Measurements from ENCODE around the gene VAT1. TPM values are rescaled to one million over a fixed set of nuclear protein-coding genes. Genes with fewer than 3 reads are reported as not detected.
A peak's percentile ranks its signal among the peaks of the same experiment; 100 is the strongest.

The VAT1 gene
- total and polyA plus RNA-seq, 9 of the 15 experiments (the other 6 are each of a cell fraction or from before 2014, with no cell fraction given): 29.4 to 153 (median 66.7) TPM

GRCh38 chr17:43015579-43015978 lies 6.6 kb downstream of the VAT1 start:
- Histone ChIP-seq H3K27me3 (ENCODE audit: control insufficient read depth in 2 of 2, insufficient read depth in 2 of 2, low read length in 2 of 2) (no peaks in the 10 kb centered on the region), H3K4me2 (ENCODE audit: insufficient read depth, low read length) (no peak overlapping the region), H3K9me1 (ENCODE audit: control insufficient read depth, insufficient read depth, low read length) (peaks cover 10% of the 10 kb centered on the region), H3K9me3 (replicated peaks; ENCODE audit: control insufficient read depth, insufficient read depth, low read depth, low read length) (no peaks in the 10 kb centered on the region; the same call in 1 of the 2 replicates), H3K9ac (ENCODE audit: insufficient read depth in 1 of 2, low read depth in 2 of 2, low read length in 2 of 2) (peak overlapping the region in 1 of 2 experiments; percentile 44; a peak in 2 of 4 replicates), H3K79me2 (ENCODE audit: control insufficient read depth, insufficient read depth, low read length) (peaks cover 26% of the 10 kb centered on the region), H3K4me1 (replicated peaks in 1 of 2; ENCODE audit: control insufficient read depth in 2 of 2, insufficient read depth in 2 of 2, low read length in 2 of 2) (peaks cover 33 to 44% of the 10 kb centered on the region in 2 experiments), H3K36me3 (ENCODE audit: control insufficient read depth, insufficient read depth, low read length) (peaks cover 61% of the 10 kb centered on the region; the same call in 2 of the 3 replicates), H2AFZ (ENCODE audit: low read depth, low read length) (no peak overlapping the region), H4K20me1 (replicated peaks; ENCODE audit: control insufficient read depth, insufficient read depth, low read length) (peaks cover 10% of the 10 kb centered on the region; the same call in 1 of the 2 replicates), H3K4me3 (no peak overlapping the region), H3K27ac (ENCODE audit: extremely low read depth, low read depth, low read length) (no peak overlapping the region)
- ChIA-PET POLR2A (interaction anchor here (1.2 to 1.5 kb wide), 2 partner anchors 10 to 17 kb away, joined by 5 to 7 read pairs; partner anchors contain the start of genes IFI35 and RPL27), CTCF (ENCODE audit: low intra/inter-chr PET ratio) (no interaction called here)
- BruUV-seq (replicated peaks): no TSS peak
- intact Hi-C loops (cut with micrococcal nuclease): no loop called here
- WGBS (ENCODE audit: insufficient coverage, low coverage, missing lambda C conversion rate): 73% methylated on average over 9 of the region's 9 CpGs
- no peak for TF ChIP-seq FOXK1 (CRISPR knock-in tag; IDR thresholded peaks at IDR 0.05; ENCODE audit: borderline replicate concordance)
- TF ChIP-seq ATF6 (CRISPR knock-in tag; IDR thresholded peaks at IDR 0.05): no peak
- no peak for TF ChIP-seq KDM2B (CRISPR knock-in tag; IDR thresholded peaks at IDR 0.05)
- TF ChIP-seq TAL1 (IDR thresholded peaks at IDR 0.05): no peak
- TF ChIP-seq SREBF1 (IDR thresholded peaks at IDR 0.05; ENCODE audit: borderline replicate concordance, low read depth, low read length): no peak
- TF ChIP-seq PBX2 (CRISPR knock-in tag; IDR thresholded peaks at IDR 0.05; ENCODE audit: low read depth): no peak
- TF ChIP-seq PBX2 (tag; conservative IDR thresholded peaks at IDR 0.05; ENCODE audit: low read depth): no peak
- 0 out of 2 replicates have a peak, but pooled peaks have one; percentile 33 for TF ChIP-seq SMAD4 (CRISPR knock-in tag; conservative IDR thresholded peaks at IDR 0.05)
- no peak for TF ChIP-seq RUNX1 (IDR thresholded peaks at IDR 0.05; ENCODE audit: low read depth)
- no peak for TF ChIP-seq ZNF778 (CRISPR knock-in tag; IDR thresholded peaks at IDR 0.05)
- no peak for TF ChIP-seq CHD2 (IDR thresholded peaks at IDR 0.05; ENCODE audit: low read depth, low read length)
- no peak for TF ChIP-seq ZFP1 (CRISPR knock-in tag; IDR thresholded peaks at IDR 0.05)
- TF ChIP-seq GABPB2 (CRISPR knock-in tag; conservative IDR thresholded peaks at IDR 0.05): no peak
- no peak for TF ChIP-seq ATF4 (CRISPR knock-in tag; IDR thresholded peaks at IDR 0.05)
- TF ChIP-seq RBFOX2 (IDR thresholded peaks at IDR 0.05; ENCODE audit: low read depth, low read length): 0 out of 2 replicates have a peak, but pooled peaks have one; percentile 42
- DNase-seq (ENCODE audit: extremely low read depth in 1 of 4, low spot score in 3 of 4) (no peak), ATAC-seq (no peak), FAIRE-seq (no peak)
- in situ Hi-C loops (cut with MboI): loop anchor here (10.0 kb wide), 1 partner anchor 299 kb away; no protein-coding TSS in a partner anchor

Data from K562 (cell line).